GM23248 (cell line): ENCODE results near the gene RUNX1.

Experiments used
- EZH2 ChIP-seq: fragments of 200-600 bp; sonication (generic); IDR thresholded peaks from 2 replicates; pipeline ENCODE4 v1.6.1; 2018; ENCODE audit warnings: antibody characterized with exemption, mild to moderate bottlenecking; ENCODE audit not compliant: insufficient read depth, poor library complexity, severe bottlenecking
- EZH2phosphoT487 ChIP-seq: fragments of 200-600 bp; sonication (generic); IDR thresholded peaks from 2 replicates; pipeline ENCODE4 v1.6.1; 2018; ENCODE audit warnings: antibody characterized with exemption, moderate library complexity, mild to moderate bottlenecking, low read depth; ENCODE audit not compliant: insufficient read depth

DNA sequence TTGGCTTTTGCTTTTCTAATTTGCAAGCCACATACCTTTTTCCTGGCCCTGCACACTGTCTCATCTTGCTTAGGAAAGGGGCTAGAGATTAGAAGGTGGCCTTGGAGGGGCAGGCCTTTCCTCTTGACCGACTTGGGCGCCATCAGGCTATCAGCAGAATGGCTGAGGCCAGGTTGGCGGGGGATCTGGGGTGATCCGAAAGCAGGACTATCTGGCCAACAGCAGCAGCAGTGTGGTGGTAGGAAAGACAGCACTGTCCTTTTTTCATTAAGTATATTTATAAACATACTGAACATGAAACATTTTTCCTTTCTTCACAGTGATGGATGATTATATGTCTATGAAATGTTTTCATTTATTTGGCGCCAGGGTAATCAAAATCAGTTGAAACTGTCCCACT is 23.5 kb upstream of the RUNX1 start:
- TF ChIP-seq EZH2 (no peak), EZH2phosphoT487 (no peak)
